ENCODE measurements around the gene ADCY9.

ADCY9 gene

DNA sequence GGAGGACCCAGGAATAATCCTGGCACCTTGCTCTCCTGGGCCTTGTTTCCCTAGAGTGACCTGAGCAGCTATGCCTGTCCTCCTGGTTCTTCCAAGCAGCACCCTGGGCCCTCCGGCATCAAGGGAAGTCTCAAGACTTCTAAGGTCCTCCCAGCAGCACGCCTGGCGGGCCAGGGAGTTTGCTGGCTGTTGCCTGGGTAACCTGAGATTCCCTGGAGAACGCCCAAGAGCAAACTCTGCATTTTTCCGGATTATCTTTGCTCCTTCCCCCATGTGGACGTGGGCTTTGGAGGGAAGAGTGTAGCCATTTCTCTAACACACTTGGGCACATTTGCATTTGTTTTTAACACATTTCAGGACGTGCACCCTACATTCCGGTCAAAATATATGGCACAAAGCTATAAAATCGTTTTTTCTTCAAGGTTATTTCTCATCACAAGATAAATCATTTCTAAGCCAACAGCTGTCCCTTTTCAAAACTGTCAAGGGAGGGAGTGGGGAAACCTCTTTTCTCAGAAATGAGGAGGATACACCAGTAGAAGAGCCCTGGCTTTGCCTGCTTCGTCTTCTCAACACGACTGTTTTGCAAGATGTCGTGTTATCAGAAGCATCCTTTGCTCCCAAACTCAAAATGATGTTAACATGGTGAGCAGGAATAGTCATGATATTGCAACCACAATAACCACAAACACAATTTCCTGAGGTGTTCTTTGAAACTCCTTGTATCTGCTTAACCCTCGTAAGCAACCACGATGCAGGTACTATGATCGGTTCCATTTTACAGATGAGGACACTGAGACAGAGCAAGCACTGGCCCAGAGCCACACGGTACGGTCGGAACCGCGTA lies 116.5 kb downstream of the ADCY9 start:
- no peak for DNase-seq

GRCh38 chr16:3998793-3999478 lies 117.3 kb downstream of the ADCY9 start:
- peak in 1 of 3 experiments; percentile 23 for DNase-seq

GRCh38 chr16:3997231-3997841 lies 118.9 kb downstream of the ADCY9 start:
- DNase-seq, result no peak

DNA sequence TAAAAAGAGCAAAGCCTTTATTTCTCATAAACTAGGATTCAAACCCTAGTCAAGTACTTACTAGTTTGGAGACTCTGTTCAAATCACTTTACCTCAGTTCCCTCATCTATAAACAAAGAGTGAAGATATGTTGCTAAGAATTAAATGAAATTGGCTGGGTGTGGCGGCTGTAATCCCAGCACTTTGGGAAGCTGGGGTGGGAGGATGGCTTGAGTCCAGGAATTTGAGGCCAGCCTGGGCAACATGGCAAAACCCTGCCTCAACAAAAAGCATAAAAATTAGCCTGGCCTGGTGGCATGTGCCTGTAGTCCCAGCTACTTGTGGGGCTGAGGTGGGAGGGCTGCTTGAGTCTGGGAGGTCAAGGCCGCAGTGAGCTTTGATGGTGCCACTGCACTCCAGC lies 121.2 kb downstream of the ADCY9 start:
- DNase-seq, result no peak

DNA sequence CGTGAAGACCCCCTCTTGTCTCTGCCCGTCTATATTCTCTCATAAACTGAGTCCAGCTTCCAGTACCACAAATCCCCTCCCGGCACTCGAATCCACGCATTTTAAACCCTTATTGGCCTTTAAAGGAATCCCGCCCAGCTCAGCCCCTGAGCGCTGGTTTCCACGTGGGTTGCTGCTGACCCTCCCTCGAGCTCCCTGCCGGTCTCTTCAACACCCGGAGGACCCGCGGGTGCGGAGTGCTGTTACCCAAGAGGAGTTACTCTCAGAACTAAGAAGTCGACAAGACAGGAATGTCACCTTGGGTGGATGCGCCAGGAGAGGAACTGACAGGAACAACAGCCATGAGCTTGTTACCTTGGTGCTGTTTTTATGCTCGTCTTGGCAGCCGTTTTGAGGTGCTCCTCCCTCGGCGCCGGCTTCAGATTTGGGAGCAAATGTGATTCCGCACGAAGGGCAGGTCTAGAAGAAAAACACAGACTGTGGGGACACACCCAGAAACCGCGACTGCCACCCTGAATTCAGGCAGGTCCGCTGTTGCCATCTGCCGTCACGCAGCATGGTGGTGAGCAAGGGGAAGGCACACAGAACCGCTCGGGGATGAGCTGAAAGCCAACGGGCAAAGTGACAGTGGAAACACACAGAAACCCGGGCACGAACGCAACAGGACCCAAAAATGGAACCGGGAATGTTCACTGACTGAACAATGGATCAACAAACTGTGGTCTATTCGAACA lies 123.0 kb downstream of the ADCY9 start:
- DNase-seq, result no peak

GRCh38 chr16:3992297-3993051 lies 123.8 kb downstream of the ADCY9 start:
- DNase-seq, result no peak

DNA sequence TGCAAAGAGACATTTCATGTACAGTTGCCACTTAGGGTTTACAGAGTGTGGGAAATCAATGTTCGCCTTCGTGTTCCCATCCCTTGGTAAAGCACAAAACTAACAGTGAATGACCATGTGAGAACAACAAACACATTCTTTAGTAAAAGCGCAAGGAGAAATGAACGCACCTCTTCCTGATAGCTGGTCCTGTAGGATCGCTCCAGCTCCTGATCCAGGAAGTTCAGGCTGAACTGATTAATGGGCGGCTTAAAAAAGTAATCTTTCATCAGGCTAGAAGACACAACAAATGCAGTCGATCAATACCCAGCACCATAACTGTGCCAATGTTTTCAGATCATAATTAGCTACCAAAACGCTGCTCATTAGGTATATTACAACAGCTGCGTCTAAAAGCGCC lies 127.4 kb downstream of the ADCY9 start:
- DNase-seq, result peak in 2 of 3 experiments; percentile 9 to 47

DNA sequence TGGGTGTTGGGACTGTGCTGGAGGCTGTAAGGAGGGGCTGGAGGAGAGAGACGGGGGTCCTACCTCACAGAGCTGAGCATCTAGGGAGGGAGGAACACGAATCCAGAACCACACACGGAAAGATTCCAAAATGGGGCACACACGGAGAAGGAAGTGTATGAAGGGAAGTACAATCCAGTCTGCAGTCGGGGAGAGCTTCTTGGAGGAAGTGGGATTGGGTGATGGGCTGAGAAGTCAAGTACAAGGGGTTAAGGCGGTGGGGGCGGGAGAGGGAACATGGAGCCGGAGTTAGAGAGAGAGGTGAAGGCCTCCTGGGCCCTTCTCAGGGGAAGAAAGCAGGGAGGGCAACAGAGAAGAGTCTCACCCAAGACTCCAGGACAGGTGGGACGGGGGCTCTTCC lies 128.2 kb downstream of the ADCY9 start:
- DNase-seq, result no peak

DNA sequence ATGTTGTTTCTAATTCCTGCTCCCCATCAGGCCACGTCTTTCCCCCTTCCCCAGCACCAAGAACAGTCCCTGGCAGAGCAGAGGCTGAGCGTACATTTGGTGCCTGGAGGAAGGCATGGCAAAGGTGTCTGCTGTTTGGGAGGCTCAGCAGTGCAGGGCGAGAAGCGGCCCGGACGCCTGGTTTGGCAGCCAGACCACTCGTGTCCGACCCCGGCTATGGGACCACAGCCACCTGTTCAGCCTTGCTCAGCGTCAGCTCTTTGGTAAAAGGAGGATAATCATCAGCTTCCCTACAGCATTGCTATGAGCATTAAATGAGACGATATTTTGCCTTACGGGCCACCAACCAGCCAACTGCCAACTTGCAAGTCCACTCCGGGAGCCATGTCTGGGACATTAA lies 129.0 kb downstream of the ADCY9 start:
- no peak for DNase-seq

DNA sequence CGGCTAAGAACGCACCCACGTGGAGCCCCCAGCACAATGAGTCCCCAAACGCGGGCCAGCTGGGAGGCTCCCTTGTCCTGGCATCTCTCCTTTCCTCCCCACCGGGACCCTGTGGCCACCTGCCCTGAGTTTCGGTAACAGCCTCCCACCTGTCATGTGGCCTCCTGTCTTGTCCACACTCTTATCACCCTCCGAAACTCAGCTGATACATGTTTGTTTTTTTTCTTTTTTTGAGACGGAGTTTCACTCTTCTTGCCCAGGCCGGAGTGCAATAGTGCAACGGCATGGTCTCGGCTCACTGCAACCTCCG lies 130.1 kb downstream of the ADCY9 start:
- no peak for DNase-seq

DNA sequence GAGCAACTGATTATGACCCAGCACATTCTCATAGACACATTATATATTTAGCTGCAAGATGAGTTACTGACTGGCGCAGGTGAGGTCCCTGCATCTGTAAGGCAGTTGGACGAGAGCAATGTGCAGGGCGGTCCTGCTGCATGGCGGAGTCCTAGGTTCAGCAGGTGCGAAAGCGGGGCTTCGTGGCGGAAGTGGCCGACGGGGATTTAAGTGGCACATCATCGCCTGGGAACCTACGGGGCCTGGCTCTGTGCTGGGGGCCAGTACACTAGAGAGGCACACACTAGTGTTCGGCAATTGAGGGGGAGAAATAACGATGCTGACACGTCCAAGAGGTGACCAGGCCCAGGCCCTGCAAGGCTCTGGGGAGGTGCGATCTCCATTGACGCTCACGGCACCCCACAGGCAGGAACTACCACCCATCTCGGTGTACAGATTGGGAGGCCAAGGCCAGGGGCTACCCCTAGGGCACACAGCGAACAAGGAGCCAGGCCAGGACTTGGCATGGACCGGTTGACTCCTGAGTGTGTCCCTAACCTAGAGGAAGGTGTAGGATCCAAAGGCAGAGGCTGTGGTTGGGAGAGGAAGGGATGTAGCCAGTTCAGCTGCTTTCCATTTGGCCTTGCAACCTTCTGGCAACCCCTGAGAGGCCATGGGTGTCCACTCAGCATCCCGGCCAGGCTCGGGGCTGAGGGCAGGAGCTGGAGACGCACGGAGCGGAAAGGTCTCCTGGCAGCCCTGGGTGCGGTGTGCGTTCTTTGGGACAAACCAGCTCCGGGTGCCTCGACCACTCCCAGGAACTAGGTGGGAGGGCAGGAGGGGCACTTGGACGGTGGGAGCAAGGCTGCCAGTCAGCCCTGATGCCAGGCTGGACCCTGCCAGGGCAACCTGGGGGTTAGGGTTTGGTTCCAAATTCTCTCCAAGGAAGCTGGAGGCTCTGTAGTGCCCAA lies 131.9 kb downstream of the ADCY9 start:
- no peak for DNase-seq

DNA sequence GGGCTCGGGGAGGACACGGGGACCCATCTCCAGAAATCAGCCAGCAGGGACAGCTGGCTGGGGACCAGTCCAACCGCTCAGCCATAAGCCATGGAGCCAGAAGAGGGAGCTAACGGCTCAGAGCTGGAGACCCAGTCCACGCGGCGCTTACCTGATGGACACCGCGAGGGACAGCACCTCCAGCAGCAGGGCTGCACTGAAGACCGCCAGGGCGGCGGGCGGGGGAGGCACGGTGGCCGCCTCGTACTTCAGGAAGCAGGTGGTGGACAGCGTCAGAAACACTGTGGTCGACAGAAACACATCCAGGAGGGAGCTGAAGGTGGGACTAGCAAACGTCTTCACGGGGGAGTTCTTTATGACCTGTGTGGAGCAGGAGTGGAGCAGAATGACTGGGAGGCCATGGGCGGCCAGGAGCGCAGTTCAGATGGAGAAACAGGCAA lies 133.1 kb downstream of the ADCY9 start:
- peak in 2 of 3 experiments; percentile 79 to 89 for DNase-seq

- DNase-seq, result no peak
Measured at GRCh38 chr16:3982216-3982615, 134.0 kb downstream of the ADCY9 start.

GRCh38 chr16:3980253-3981111 lies 135.8 kb downstream of the ADCY9 start:
- DNase-seq, result no peak

GRCh38 chr16:3979518-3979917 lies 136.7 kb downstream of the ADCY9 start:
- no peak for DNase-seq

GRCh38 chr16:3979070-3979469 lies 137.2 kb downstream of the ADCY9 start:
- no peak for DNase-seq

- DNase-seq, result no peak
Measured at GRCh38 chr16:3977376-3977775, 138.9 kb downstream of the ADCY9 start.

DNA sequence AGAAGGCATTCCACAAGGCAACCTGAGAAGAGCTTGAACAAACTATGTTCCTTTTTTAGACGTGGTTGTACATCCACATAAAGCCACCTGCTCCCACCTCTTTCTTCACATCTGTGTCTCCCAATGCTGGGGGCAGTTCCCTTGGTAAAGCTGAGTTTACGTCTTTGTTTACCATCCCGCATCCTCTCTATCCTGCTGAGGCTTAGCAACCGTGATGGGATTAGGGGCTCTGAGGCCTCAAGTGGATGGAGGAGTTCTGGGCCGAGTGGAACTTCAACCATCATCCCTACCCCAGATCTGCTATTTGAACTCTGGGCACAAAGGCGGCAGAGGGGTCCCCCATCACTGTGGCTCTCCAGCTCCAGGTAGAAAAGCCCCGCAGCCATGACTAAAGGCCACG lies 141.5 kb downstream of the ADCY9 start:
- DNase-seq, result no peak

DNA sequence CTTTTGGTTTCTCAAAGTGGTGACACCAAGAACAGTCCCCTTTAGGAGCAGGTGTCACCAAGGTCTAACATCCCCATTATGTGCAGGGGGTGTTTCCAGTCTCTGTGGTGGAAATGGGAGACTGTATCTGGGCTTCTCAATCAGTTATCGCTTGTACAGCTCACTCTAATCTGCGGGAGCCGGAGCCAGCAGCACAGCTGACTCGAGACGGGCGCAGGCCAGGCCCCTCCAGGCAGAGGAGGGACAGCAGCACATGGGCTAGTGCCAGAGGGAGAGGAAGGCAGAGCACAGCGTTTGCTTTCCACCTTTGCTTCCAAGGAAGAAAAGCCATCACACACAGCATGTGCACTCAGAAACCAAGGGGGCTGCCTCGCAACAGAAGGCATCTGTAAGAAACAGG lies 144.5 kb downstream of the ADCY9 start:
- DNase-seq, result no peak

DNA sequence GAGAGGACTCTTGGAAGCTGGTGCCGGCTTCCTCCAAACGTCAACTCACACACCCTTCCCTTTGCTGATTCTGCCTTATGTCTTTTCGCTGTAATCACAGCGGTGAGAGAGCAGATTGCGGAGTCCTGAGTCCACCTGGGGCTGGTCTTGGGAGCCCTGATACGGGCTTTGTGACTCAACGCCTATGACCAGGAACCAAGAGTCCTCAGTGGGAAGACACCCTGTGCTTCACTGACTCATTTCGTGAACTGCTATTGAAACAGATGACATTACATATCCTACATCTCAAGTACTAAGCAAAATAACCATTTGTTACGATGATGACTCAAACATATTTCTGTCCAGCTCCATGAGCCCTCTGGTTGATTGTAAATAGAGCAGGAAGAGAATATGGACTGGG lies 145.0 kb downstream of the ADCY9 start:
- DNase-seq, result no peak
